Measurements from ENCODE around the gene TERB1. TPM values are rescaled to one million over a fixed set of nuclear protein-coding genes. Genes with fewer than 3 reads are reported as not detected.
"Not testable (repeated sequence)": the region's sequence is repeated elsewhere in the genome, so short reads cannot be mapped to it uniquely, and the experiment has no call there.

Gene TERB1
- polyA plus RNA-seq, 1 donor: 0.12 TPM

GRCh38 chr16:66824006-66824405, 22.6 kb upstream of the TERB1 start:
- no peak for DNase-seq

- no peak for DNase-seq
Measured at GRCh38 chr16:66814734-66815133, 13.3 kb upstream of the TERB1 start.

DNA sequence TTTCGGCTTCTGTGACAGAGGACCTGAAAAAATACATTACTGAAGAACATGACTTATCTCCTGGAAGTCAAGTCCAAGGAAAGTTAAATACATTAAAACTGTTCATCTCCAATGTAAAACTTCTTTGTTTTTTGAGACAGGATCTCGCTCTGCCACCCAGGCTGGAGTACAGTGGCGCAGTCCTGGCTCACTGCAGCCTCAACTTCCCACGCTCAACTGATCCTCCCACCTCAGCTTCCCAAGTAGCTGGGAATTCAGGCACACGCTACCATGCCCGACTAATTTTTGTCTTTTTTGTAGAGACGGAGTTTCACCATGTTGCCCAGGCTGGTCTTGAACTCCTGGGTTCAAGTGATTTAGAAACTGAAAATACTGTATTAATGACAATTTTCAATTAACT, 9.7 kb upstream of the TERB1 start:
- DNase-seq: no peak

DNA sequence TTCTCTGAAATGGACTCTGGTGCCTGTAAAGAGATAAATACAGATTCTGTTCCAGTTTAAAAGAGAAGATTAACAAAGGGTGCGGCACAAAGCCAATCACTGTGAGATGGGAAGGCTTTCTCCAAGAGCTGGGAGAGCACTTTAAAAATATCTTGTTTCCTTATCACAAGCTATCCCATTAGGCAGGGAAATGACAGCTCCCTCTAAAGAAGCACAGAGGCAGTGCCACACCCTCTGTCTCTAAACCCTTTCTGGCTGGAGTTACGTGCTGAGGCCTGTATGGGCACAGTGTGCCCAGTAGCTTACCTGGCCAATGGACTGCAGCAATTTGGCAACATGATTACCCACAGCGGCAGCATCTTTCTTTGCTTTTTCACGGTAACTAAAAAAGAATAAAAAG, 9.0 kb upstream of the TERB1 start:
- no peak for DNase-seq

DNA sequence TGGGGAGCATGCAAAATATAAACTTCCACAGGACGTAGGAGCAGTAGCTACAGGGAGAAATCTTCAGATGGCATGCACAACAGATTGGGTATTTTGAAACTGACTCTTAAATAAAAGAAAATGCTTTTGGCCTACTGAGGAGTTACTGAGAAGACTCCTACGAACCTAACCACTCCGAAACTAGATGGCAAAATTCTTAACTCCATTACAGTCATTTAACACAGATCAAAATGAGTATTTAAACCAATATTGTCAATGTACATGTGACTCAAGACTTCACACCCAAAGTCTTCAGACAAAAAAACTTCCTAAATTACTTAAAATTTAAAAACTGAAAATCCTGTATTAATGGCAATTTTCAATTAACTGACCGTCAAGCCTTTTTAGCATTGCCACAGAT, 8.4 kb upstream of the TERB1 start:
- DNase-seq: no peak

GRCh38 chr16:66802159-66802558, 775 bp upstream of the TERB1 start:
- no peak for DNase-seq

DNA sequence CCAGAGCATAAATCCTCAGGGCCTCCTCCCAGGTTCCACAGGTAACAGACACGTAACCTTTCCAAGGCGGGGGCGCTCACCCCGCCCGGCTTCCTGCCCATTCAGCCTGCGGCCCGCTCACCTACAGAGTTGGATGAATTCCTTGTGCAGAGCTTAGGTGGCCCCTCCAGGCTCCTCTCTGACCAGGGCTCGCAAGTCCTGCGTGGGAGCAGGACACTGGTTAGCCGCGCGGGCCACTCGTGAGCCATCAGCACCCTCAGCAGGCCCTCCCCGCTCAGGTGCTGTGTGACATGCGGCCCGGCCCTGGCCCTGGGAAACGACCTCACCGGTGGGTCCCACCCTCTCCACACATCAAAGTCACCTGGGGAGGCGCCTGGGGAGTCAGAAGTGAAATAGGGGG, 528 bp downstream of the TERB1 start:
- DNase-seq: no peak

DNA sequence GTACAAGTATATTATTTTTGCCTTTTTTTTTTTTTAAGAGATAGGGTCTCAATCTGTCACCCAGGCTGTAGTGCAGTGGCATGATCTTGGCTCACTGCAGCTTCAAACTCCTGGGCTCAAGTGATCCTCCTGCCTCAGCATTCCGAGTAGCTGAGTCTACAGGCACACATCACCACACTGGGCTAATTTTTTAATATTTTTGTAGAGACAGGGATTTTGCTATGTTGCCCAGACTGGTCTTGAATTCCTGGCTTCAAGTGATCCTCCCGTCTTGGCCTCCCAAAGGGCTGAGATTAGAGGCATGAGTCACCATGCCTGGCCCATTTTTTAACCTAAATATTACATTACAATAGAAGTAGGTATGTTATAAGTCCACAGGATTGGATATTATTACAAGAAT, 3.2 kb downstream of the TERB1 start:
- no peak for DNase-seq

- not testable (repeated sequence) for DNase-seq
Measured at GRCh38 chr16:66793984-66794383, 7.4 kb downstream of the TERB1 start.

- DNase-seq: no peak
Measured at GRCh38 chr16:66790130-66790733, 11.2 kb downstream of the TERB1 start.

DNA sequence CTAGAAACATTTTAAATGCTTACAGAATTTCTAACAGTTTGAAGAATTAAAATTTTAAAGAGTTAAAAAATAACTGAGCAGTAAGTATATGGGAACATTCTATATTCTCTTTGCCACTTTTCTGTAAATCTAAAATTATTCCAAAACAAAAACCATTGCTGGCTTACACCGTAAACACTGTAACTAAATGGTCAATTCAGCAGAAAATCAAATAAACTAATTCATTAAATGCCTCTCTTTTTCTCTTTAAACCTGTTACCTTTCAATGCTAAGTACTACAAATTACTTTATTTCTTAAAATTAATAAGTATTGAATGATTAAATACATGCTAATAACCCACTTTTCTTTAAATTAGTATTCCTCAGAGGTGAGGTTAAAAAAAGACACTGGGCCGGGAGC, 14.0 kb downstream of the TERB1 start:
- no peak for DNase-seq

GRCh38 chr16:66786551-66786950, 14.8 kb downstream of the TERB1 start:
- DNase-seq: no peak

DNA sequence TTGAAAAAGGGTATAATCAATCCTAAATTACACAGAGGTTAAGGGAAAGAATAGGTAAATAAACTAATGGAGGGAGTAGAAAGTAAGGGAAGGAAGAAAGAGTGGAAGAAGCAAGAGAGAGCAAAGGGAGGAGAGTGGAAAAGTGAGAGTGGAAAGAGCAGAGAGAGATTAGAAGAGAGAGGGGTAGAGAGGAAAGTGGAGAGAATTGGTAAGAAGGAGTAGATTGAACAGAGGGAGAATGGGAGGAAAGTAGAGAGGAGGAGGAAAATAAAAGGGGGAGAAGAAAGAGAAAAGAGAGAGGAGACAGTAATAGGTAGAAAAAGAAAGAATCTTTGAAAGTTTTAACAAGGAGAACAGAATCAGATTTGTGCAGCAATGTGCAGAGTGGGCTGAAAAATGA, 24.9 kb downstream of the TERB1 start:
- DNase-seq: no peak

GRCh38 chr16:66774981-66775380, 26.4 kb downstream of the TERB1 start:
- no peak for DNase-seq

- no peak for DNase-seq
Measured at GRCh38 chr16:66758086-66758485, 43.3 kb downstream of the TERB1 start.

GRCh38 chr16:66754819-66755218, 46.6 kb downstream of the TERB1 start:
- no peak for DNase-seq

- no peak for DNase-seq
Measured at GRCh38 chr16:66754211-66754610, 47.2 kb downstream of the TERB1 start.

- DNase-seq: no peak
Measured at GRCh38 chr16:66752958-66753357, 48.4 kb downstream of the TERB1 start.

- DNase-seq: no peak
Measured at GRCh38 chr16:66752379-66752778, 49.0 kb downstream of the TERB1 start.

DNA sequence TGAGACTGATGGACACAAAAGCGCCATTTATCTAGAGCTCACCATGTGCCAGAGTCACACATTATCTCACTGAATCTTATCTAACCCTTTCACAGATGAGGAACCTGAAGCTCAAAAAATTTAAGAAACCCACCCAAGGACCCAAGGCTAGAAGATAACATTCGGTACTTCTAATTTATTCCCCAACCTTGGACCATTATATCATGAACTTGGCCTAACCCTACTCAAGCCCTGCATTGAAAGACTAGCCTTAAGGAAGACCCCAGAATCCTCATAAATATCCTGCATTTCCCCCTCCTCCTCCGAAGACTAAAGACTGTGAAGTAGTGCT, 49.4 kb downstream of the TERB1 start:
- DNase-seq: no peak

- peak; percentile 73 for DNase-seq
Measured at GRCh38 chr16:66751303-66751991, 49.9 kb downstream of the TERB1 start, which contains the start of gene DYNC1LI2. Gene DYNC1LI2 (minus strand): TSS chr16:66751609. CDS start chr16:66751591, 18 bp downstream.

GRCh38 chr16:66751053-66751302, 50.4 kb downstream of the TERB1 start:
- no peak for DNase-seq

GRCh38 chr16:66750279-66751052, 50.9 kb downstream of the TERB1 start:
- DNase-seq: no peak

DNA sequence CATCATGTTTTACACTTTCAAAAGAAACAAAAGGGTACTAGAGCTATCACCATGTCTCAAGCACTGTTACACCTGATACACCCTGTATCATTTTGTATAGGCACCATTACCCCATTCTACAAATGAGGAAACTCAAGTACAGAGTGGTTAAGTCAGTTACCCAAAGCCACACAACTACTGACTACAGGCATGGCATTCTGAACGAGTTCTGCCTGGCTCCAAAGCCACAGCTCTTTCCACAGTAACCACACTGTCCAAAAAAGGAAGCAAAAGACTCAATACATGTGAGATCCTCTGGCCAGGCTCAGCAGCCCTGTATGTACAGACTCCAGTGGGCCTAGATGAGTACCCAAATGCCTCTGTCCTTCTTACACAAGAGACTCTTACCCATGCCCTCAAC, 54.7 kb downstream of the TERB1 start:
- no peak for DNase-seq
